Activated T-cell treated with anti-CD3 and anti-CD28 coated beads for 1 hour (primary cell): ENCODE results near the gene LIPE.

Experiments used
- DNase-seq: peaks from one replicate; pipeline ENCODE4 v3.0.0-alpha.2; 2020; ENCODE audit warnings: low read depth

The LIPE gene

GRCh38 chr19:42380155-42380554 lies 47.0 kb downstream of the LIPE start:
- no peak for DNase-seq

DNA sequence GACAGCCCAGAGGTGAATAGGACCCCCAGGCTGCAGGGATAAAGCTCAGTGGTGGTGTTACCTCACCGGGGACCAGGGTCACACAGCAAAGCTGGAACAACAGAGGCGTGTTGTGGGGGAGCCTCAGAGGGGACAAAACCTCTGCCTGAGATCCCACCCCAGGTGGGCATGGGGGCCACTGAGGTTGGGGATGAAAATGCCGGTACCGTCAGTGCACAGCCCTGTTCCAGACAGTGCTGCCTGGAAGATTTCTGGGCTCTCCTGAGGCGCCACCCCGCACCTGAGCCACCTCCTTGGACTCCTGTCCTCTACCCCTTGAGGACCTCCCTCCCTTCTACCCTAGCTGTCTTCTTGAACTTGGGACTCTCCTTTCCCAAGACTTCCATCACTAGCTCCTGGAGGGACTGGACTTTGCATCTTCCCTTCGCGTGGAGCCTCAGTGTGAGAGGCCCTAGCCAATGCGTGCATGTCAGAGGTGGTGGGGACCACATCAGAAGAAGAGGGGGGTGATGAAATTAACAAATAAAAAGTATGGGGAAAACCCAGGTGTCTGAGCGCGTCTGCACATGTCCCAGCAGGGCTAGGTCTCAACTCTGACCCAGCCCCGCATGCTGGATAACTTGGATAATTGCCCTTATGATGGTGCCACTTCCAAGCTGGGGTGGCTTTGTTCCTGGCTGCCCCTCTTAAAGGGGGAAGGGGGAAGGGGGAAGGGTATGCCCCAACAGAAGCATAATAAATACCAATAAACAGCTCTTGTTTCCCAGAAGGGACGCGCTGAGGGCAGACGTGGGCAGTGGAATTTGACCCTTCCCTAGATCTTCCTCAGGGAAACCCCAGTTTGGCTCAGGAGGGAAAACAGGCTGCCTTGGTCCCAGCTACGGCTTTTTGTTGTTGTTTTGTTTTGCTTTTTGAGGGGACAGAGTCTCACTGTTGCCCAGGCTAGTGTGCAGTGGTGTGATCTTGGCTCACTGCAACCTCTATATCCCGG lies 48.7 kb downstream of the LIPE start:
- DNase-seq, result no peak

DNA sequence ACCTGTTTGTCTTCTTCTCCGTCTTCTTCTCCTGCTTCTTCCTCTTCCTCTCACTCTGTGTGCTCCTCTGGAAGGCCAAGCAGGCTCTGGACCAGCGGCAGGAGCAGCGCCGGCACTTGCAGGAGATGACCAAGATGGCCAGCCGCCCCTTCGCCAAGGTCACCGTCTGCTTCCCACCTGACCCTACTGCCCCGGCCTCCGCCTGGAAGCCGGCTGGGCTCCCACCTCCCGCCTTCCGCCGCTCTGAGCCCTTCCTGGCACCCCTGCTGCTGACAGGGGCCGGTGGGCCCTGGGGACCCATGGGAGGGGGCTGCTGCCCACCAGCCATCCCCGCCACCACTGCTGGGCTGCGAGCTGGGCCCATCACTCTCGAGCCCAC lies 51.0 kb downstream of the LIPE start:
- DNase-seq, result no peak

DNA sequence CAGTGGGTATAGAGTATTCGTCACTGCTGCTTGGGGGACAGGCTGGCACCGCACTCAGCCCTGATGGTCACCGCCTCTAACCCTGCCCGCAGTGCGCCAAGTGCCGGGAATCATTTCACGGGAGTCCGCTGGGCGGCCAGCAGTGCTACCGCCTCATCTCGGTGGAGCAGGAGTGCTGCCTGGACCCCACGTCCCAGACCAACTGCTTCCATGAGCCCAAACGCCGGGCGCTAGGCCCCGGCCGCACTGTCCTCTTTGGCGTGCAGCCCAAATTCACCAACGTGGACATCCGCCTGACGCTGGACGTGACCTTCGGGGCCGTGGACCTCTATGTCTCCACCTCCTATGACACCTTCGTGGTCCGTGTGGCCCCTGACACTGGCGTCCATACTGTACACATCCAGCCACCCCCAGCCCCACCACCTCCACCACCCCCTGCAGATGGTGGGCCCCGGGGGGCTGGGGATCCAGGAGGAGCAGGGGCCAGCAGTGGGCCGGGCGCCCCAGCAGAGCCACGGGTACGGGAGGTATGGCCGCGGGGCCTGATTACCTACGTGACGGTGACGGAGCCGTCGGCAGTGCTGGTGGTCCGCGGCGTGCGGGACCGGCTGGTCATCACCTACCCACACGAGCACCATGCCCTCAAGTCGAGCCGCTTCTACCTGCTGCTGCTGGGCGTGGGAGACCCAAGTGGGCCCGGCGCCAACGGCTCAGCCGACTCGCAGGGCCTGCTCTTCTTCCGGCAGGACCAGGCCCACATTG lies 51.6 kb downstream of the LIPE start:
- DNase-seq, result no peak

- no peak for DNase-seq
Measured at GRCh38 chr19:42374826-42375376, 52.3 kb downstream of the LIPE start.

DNA sequence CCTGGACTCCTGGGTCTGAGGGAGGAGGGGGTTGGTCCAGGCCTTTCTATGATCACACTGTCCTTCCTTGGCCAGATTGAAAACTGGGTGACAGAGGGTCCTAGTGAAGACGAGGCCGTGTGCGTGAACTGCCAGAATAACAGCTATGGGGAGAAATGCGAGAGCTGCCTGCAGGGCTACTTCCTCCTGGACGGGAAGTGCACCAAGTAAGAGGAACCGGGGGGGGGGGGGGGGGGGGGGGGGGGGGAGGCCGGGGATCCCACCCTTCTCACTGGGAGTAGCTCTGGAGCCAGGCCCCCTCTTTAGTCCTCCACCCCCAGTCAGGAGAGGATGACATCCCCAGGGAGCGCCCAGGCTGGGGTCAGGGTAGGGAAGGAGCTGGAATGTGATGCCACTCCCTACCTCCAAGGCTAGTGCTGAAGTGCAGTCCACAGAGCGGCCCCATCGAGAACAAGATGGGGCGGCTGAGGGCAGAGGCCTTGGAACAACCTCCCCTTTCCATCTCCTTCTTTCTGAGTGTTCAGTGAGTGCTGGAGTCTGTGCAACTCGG lies 56.5 kb downstream of the LIPE start:
- no peak for DNase-seq

DNA sequence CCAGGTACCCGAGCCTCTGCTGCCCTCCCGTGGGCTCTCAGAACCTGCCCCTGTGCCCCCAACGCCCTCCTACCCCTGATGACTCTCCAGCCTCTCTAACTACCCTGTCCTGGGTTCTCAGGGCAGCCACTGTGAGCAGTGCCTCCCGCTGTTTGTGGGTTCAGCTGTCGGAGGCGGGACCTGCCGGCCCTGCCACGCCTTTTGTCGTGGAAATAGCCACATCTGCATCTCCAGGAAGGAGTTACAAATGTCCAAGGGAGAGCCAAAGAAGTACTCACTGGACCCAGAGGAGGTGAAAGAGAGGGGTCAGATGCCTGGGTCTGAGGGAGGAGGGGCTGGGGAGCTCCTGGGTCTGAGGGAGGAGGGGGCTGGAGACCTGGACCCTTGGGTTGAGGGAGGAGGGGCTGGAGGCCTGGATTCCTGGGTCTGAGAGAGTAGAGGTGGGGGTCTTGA lies 57.1 kb downstream of the LIPE start:
- no peak for DNase-seq

DNA sequence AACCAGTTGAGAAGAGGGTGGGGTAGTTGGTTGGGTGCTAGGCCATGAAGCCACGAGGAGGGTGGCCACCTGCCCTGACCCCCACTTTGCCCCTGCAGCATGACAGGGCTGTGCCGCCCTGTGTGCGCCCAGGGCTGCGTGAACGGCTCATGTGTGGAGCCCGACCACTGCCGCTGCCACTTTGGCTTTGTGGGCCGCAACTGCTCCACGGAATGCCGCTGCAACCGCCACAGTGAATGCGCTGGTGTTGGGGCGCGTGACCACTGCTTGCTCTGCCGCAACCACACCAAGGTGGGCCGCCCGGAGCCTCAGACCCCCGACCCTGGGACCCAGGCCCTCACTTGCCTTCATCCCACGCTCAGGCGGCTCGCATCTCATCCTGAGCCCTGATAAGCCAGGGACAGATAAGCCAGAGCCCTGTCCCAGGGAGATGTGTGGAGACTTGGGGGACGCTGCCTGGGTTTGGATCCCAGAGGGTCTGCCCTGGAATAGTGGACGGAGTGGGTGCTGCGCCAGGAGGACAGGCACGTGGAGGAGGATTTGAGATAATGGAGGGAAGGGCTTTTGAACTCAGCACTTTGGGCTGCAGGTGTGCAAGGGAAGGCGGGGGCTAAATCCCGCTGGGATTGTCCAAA lies 57.6 kb downstream of the LIPE start:
- DNase-seq, result no peak

DNA sequence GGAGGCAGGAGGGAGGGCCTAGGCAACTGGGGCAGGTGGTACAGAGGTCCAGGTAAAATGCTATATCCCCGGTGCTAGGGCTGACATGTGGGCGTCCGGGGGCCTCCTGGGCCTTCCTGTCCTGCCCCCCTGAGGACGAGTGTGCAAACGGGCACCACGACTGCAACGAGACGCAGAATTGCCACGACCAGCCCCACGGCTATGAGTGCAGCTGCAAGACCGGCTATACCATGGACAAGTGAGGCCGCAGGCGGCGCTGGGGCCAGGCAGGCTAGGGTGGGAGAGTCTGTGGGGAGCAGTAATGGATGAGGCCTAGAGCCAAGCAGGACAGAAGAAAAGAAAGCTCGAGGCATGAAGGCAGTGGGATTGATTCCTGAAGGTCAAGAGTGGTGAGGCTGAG lies 58.4 kb downstream of the LIPE start:
- DNase-seq, result no peak

DNA sequence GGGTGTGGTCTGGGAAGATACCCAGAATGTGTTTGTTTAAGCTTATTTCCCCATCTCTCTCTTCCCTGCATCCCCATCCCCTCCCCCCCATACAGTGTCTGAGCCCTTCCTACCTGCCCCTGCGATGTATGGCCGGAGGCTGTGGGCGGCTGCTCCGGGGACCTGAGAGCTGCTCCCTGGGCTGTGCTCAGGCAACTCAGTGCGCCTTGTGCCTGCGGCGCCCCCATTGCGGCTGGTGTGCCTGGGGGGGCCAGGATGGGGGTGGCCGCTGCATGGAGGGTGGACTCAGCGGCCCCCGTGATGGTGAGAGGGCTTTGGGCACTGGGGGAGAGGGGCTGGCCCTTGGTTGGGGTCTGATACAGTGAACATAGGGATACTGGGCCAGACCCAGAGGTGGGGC lies 58.8 kb downstream of the LIPE start:
- DNase-seq, result no peak

DNA sequence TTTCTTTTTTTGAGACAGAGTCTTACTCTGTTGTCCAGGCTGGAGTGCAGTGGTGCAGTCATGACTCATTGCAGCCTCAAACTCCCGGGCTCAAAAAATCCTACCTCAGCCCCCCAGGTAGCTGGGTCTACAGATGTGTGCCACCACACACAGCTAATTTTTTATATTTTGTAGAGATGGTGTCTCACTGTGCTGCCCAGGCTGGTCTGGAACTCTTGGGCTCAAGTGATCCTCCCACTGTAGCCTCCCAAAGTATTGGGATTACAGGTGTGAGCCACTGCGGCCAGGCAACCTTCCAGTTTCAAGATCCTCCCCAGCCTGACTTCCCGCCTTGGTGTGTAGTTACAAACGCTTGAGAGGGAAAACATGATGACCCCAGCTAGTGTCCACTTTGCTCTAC lies 59.3 kb downstream of the LIPE start:
- DNase-seq, result no peak

DNA sequence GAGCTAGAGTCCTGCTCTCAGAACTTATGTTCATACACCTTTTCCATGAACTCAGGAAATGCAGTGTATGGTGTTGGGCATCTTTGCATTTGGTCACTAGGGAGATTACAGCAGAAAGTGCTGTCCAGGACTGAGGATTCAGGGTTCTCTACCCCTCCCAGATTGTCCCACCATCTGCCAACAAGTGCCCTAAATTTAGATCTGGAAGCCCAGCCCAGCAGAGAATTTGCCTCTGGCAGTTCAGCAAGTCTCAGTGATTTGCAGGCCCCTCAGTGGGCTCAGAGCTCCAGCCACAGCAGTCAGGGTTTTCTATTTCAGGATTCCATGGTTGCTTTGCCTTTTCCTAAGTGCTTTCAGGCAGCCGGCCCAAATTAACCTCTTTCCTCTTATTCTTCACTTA lies 60.5 kb downstream of the LIPE start:
- DNase-seq, result no peak

GRCh38 chr19:42363614-42364346 lies 63.4 kb downstream of the LIPE start:
- DNase-seq, result no peak

GRCh38 chr19:42362891-42363440 lies 64.2 kb downstream of the LIPE start:
- DNase-seq, result no peak

DNA sequence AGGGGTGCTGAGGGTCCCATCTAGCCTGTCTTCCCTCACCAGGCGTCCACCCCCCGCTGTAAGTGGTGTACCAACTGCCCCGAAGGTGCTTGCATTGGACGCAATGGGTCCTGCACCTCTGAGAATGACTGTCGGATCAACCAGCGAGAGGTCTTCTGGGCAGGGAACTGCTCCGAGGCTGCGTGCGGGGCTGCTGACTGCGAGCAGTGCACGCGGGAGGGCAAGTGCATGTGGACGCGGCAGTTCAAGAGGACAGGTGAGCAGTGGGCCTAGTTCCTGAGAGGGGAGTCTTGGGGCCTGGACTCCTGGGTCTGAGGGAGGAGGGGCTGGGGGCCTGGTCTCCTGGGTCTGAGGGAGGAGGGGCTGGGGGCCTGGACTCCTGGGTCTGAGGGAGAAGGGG lies 64.8 kb downstream of the LIPE start:
- no peak for DNase-seq

- DNase-seq, result no peak
Measured at GRCh38 chr19:42361545-42361910, 65.7 kb downstream of the LIPE start.

DNA sequence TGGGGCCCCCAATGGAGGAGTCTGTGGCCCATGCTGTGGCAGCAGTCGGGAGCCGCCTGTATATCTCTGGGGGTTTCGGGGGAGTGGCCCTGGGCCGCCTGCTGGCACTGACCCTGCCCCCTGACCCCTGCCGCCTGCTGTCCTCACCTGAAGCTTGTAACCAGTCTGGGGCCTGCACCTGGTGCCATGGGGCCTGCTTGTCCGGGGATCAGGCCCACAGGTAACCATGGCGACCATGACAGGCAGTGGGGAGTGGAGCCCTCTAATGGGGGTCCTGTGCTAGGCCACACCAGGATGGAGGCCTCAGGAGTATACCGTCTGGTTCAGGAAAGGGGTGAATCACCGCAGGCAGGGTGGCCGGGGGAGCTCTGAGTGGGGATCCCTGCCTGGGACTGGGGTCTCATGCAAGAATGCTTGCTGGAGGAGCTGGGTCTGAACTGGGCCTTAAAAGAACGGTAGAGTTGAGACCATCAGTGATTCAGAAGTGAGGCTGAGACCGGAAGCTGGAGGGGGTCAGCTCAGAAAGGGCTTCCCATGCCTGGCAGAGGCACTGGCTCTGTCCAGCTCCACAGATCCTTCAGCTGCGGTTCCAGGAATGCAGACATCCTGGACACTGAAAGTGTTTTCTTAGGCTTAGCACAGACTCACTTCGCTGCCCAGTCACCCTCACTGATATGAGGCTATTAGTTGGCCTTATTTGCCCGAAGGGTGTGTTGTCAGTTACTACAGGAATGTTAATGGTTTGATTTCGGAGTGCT lies 66.2 kb downstream of the LIPE start:
- DNase-seq, result no peak

GRCh38 chr19:42357290-42357689 lies 69.9 kb downstream of the LIPE start:
- DNase-seq, result no peak

GRCh38 chr19:42356686-42357085 lies 70.5 kb downstream of the LIPE start:
- no peak for DNase-seq

DNA sequence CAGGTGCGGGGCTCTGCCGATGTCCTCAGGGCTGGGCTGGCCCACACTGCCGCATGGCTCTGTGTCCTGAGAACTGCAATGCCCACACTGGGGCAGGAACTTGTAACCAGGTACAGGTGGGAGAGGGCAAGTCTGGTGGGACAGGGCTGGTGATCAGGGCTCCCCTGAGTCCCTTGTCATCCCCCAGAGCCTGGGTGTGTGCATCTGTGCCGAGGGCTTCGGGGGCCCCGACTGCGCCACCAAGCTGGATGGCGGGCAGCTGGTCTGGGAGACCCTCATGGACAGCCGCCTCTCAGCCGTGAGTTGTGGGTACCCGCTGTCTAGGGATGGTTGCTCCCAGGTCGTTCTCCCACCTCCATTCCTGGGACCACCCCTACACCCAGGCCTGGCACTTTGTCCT lies 71.3 kb downstream of the LIPE start:
- no peak for DNase-seq
